GM18526 (cell line): Measurements from ENCODE around the gene WFDC1.

Source experiments
- POLR2A ChIP-seq: IDR thresholded peaks from 3 replicates; pipeline ENCODE4 v1.6.1; 2011; ENCODE audit not compliant: insufficient read length; ENCODE audit errors: extremely low read depth

The WFDC1 gene

GRCh38 chr16:84294531-84295142, at the start of gene WFDC1:
Gene WFDC1 (plus strand): TSS chr16:84294878. CDS start chr16:84294972, 94 bp downstream.
- no peak for TF ChIP-seq POLR2A

- no peak for TF ChIP-seq POLR2A
Measured at GRCh38 chr16:84245956-84246678, 48.6 kb upstream of the WFDC1 start.

GRCh38 chr16:84246679-84247077, 48.0 kb upstream of the WFDC1 start:
- TF ChIP-seq POLR2A, result no peak

- no peak for TF ChIP-seq POLR2A
Measured at GRCh38 chr16:84247331-84247730, 47.3 kb upstream of the WFDC1 start.

GRCh38 chr16:84247844-84248243, 46.8 kb upstream of the WFDC1 start:
- no peak for TF ChIP-seq POLR2A

- TF ChIP-seq POLR2A, result no peak
Measured at GRCh38 chr16:84252184-84252583, 42.5 kb upstream of the WFDC1 start.

- no peak for TF ChIP-seq POLR2A
Measured at GRCh38 chr16:84253173-84253572, 41.5 kb upstream of the WFDC1 start.

GRCh38 chr16:84254062-84254461, 40.6 kb upstream of the WFDC1 start:
- TF ChIP-seq POLR2A, result no peak

GRCh38 chr16:84255050-84255810, 39.4 kb upstream of the WFDC1 start:
- no peak for TF ChIP-seq POLR2A

- no peak for TF ChIP-seq POLR2A
Measured at GRCh38 chr16:84258266-84258665, 36.4 kb upstream of the WFDC1 start.

- no peak for TF ChIP-seq POLR2A
Measured at GRCh38 chr16:84259691-84260090, 35.0 kb upstream of the WFDC1 start.

- TF ChIP-seq POLR2A, result no peak
Measured at GRCh38 chr16:84260766-84261554, 33.7 kb upstream of the WFDC1 start.

- TF ChIP-seq POLR2A, result no peak
Measured at GRCh38 chr16:84262031-84262430, 32.6 kb upstream of the WFDC1 start.

GRCh38 chr16:84262939-84263338, 31.7 kb upstream of the WFDC1 start:
- no peak for TF ChIP-seq POLR2A

- TF ChIP-seq POLR2A, result no peak
Measured at GRCh38 chr16:84266451-84266850, 28.2 kb upstream of the WFDC1 start.
